ENCODE results near the gene CLSTN2.

CLSTN2 gene

DNA sequence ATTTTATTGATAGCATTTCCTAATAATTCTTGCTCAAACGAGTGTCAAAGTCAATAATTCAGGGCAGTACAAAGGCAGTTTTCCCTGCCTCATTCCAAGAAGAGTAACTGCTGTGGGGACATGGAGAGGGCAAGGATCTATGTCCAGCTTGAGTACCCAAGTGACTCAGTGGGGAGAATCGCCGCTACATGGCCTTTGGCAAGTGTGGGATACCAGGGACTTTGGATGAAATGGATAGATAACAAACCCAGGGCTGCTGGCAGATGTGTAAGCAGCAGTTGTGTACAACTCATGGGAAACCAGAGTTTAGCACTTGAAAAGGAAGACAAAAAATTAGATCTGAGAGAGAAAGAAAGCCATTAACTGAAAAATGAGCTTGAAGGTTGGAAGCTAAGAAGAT, 620.7 kb downstream of the CLSTN2 start:
- TF ChIP-seq, protein P1, sequence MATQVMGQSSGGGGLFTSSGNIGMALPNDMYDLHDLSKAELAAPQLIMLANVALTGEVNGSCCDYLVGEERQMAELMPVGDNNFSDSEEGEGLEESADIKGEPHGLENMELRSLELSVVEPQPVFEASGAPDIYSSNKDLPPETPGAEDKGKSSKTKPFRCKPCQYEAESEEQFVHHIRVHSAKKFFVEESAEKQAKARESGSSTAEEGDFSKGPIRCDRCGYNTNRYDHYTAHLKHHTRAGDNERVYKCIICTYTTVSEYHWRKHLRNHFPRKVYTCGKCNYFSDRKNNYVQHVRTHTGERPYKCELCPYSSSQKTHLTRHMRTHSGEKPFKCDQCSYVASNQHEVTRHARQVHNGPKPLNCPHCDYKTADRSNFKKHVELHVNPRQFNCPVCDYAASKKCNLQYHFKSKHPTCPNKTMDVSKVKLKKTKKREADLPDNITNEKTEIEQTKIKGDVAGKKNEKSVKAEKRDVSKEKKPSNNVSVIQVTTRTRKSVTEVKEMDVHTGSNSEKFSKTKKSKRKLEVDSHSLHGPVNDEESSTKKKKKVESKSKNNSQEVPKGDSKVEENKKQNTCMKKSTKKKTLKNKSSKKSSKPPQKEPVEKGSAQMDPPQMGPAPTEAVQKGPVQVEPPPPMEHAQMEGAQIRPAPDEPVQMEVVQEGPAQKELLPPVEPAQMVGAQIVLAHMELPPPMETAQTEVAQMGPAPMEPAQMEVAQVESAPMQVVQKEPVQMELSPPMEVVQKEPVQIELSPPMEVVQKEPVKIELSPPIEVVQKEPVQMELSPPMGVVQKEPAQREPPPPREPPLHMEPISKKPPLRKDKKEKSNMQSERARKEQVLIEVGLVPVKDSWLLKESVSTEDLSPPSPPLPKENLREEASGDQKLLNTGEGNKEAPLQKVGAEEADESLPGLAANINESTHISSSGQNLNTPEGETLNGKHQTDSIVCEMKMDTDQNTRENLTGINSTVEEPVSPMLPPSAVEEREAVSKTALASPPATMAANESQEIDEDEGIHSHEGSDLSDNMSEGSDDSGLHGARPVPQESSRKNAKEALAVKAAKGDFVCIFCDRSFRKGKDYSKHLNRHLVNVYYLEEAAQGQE (IDR thresholded peaks at IDR 0.05; ENCODE audit: insufficient read depth in 1 of 2, low read depth in 2 of 2, low read length in 2 of 2): no peak
- TF ChIP-seq FOXP2 (optimal IDR thresholded peaks at IDR 0.05; ENCODE audit: borderline replicate concordance, extremely low read depth, extremely low read length, insufficient read depth) (no peak), SIN3A (IDR thresholded peaks at IDR 0.05; ENCODE audit: borderline replicate concordance, insufficient read depth, low read length) (no peak), POLR2AphosphoS5 (IDR thresholded peaks at IDR 0.05; ENCODE audit: low read depth, low read length) (no peak), TAF1 (IDR thresholded peaks at IDR 0.05; ENCODE audit: borderline replicate concordance, insufficient read depth, low read length) (no peak)

DNA sequence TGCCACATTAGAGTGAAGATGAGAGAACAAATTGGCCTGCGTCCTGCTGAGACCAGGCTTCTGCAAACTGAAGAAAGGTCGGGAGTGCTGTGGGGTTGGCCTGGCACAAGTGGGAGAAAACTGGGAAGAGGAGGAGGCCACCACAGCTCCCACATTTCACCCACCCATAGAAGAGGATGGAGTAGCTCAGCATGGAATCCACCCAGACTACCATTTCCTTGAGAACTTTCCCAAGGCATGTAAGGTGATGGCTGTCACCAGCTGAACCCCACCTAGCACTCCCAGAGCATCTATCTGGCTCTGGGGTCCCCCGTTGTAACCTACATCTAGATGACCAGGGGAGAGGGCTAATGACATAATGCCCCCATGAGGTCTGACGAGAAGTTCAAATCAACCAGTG, 622.5 kb downstream of the CLSTN2 start:
- TF ChIP-seq FOXP2 (optimal IDR thresholded peaks at IDR 0.05; ENCODE audit: borderline replicate concordance, extremely low read depth, extremely low read length, insufficient read depth) (no peak), POLR2AphosphoS5 (IDR thresholded peaks at IDR 0.05; ENCODE audit: low read depth, low read length) (no peak)

DNA sequence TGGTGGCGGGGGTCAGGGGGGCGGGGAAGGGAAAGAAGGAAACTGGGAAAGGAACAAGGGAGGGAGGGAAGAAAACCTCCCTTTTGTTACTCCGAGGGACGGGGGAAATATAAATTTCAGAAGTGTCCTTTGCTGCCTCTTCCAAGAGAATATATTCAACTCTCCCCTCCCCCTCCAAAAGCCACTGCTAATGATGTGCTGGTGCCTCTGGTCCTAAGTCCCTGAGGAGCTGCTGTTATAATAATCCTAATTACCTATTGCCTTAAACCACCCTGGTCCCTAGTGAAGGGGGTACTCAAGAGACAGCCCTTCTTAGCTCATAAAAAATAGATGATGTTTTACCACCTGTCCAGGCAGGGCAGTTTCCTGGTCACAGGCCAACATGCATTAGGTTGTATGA, 624.6 kb downstream of the CLSTN2 start:
- TF ChIP-seq SIN3A (IDR thresholded peaks at IDR 0.05; ENCODE audit: borderline replicate concordance, insufficient read depth, low read length) (no peak), TAF1 (IDR thresholded peaks at IDR 0.05; ENCODE audit: borderline replicate concordance, insufficient read depth, low read length) (no peak), POLR2AphosphoS5 (IDR thresholded peaks at IDR 0.05; ENCODE audit: low read depth, low read length) (no peak), FOXP2 (optimal IDR thresholded peaks at IDR 0.05; ENCODE audit: borderline replicate concordance, extremely low read depth, extremely low read length, insufficient read depth) (no peak)
- TF ChIP-seq, protein P1 (IDR thresholded peaks at IDR 0.05; ENCODE audit: insufficient read depth in 1 of 2, low read depth in 2 of 2, low read length in 2 of 2): no peak

DNA sequence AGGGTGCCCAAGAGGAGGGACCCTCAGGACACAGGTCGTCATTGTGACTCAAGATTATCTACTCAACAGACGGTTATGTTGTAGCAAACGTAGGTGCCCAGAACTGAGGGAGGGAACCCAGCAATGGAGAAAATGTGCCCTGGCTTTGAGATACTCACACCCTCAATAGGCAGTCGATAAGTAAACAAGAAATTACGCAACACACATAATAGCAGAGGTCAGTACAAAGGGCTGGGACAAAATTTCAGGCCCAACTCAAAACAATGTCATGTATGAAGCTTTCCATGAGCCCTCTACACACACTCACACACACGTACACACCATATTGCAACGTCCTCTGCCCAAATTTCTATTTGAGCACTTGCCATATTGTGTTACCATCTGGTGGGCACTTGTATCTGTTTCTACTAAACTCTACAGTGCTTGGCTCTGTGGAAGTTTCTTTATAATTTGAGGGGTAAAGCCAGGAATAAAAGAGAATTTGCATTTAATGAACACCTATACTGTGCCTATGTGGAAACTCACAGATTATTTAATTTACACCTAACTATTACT, 628.3 kb downstream of the CLSTN2 start:
- TF ChIP-seq SIN3A (IDR thresholded peaks at IDR 0.05; ENCODE audit: borderline replicate concordance, insufficient read depth, low read length) (no peak), TAF1 (IDR thresholded peaks at IDR 0.05; ENCODE audit: borderline replicate concordance, insufficient read depth, low read length) (no peak), POLR2AphosphoS5 (IDR thresholded peaks at IDR 0.05; ENCODE audit: low read depth, low read length) (no peak), FOXP2 (optimal IDR thresholded peaks at IDR 0.05; ENCODE audit: borderline replicate concordance, extremely low read depth, extremely low read length, insufficient read depth) (no peak)
- TF ChIP-seq, protein P1 (IDR thresholded peaks at IDR 0.05; ENCODE audit: insufficient read depth in 1 of 2, low read depth in 2 of 2, low read length in 2 of 2): no peak

DNA sequence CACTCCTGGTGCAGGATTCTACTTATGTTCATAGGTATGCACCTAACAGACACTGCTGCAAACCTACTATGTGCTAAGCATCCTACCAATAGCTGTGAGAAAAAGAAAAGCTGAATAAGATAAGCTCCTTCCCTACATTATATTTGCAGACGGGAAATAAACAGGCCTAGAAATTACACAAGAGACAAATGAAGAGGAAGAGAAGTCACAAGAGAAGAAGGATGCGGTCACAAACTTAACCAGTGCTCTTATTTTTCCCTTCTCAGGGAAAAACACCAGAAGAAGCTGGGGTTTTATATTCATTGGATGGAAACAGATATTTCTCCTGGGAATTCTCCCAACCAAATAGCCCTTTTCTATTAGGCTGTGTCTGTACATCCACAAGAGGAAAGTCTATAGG, 633.1 kb downstream of the CLSTN2 start:
- TF ChIP-seq SIN3A (IDR thresholded peaks at IDR 0.05; ENCODE audit: borderline replicate concordance, insufficient read depth, low read length): no peak
- no peak for TF ChIP-seq POLR2AphosphoS5 (IDR thresholded peaks at IDR 0.05; ENCODE audit: low read depth, low read length)
- no peak for TF ChIP-seq FOXP2 (optimal IDR thresholded peaks at IDR 0.05; ENCODE audit: borderline replicate concordance, extremely low read depth, extremely low read length, insufficient read depth)
- TF ChIP-seq TAF1 (IDR thresholded peaks at IDR 0.05; ENCODE audit: borderline replicate concordance, insufficient read depth, low read length): no peak
- TF ChIP-seq, protein P1 (IDR thresholded peaks at IDR 0.05; ENCODE audit: insufficient read depth in 1 of 2, low read depth in 2 of 2, low read length in 2 of 2): no peak
